ENCODE results near the gene ATP2B3.

- TF ChIP-seq REST (IDR thresholded peaks at IDR 0.05; ENCODE audit: low read depth) (no peak), EP300 (IDR thresholded peaks at IDR 0.05; ENCODE audit: borderline replicate concordance) (no peak), CEBPB (IDR thresholded peaks at IDR 0.05) (no peak), RAD21 (IDR thresholded peaks at IDR 0.05; ENCODE audit: low read depth) (no peak), USF1 (IDR thresholded peaks at IDR 0.05) (no peak), TAF1 (IDR thresholded peaks at IDR 0.05; ENCODE audit: low read depth) (no peak), MAX (IDR thresholded peaks at IDR 0.05) (no peak)
Measured at GRCh38 chrX:153477364-153477857, 40.0 kb upstream of the ATP2B3 start.

All from Ishikawa (cell line).